CD14-positive monocyte (primary cell): Measurements from ENCODE around the gene ZSWIM9. TPM values are rescaled to one million over a fixed set of nuclear protein-coding genes. Genes with fewer than 3 reads are reported as not detected.
A peak's percentile ranks its signal among the peaks of the same experiment; 100 is the strongest.

Experiments used
- DNase-seq, 3 donors: peaks; one replicate each; pipeline ENCODE4 v3.0.0-alpha.2; 2011 to 2022
- H2AFZ ChIP-seq: 2 replicates; pipeline ENCODE4 v1.6.0; 2012; ENCODE audit warnings: mild to moderate bottlenecking, low read depth, low read length, inconsistent platforms; ENCODE audit not compliant: insufficient read depth, poor library complexity, severe bottlenecking
- H3K27ac ChIP-seq, 2 donors: 1 replicate in 1 of 2; 2 replicates in 1 of 2; pipeline ENCODE4 v1.5.1; 2012 to 2013; ENCODE audit warnings: low read length in 2 of 2, control low read depth in 1 of 2, inconsistent platforms in 1 of 2, low read depth in 1 of 2, mild to moderate bottlenecking in 1 of 2
- H3K27me3 ChIP-seq, 2 donors: one replicate each; pipeline versions ENCODE4 v1.6.0 to v1.6.1; 2011 to 2013; ENCODE audit warnings: low read length in 2 of 2; ENCODE audit not compliant: control insufficient read depth in 2 of 2, insufficient read depth in 2 of 2
- H3K36me3 ChIP-seq, 2 donors: replicated peaks in 1 of 2; 1 replicate in 1 of 2; 2 replicates in 1 of 2; pipeline versions ENCODE4 v1.5.1 to v1.6.1; 2012 to 2013; ENCODE audit warnings: low read length in 2 of 2, control low read depth in 1 of 2, inconsistent platforms in 1 of 2, mild to moderate bottlenecking in 1 of 2; ENCODE audit not compliant: insufficient read depth in 2 of 2, control insufficient read depth in 1 of 2
- H3K4me1 ChIP-seq, 2 donors: 1 replicate in 1 of 2; 2 replicates in 1 of 2; pipeline versions ENCODE4 v1.5.1 to v1.6.1; 2012 to 2013; ENCODE audit warnings: low read length in 2 of 2, control low read depth in 1 of 2, inconsistent platforms in 1 of 2, mild to moderate bottlenecking in 1 of 2, moderate library complexity in 1 of 2; ENCODE audit not compliant: insufficient read depth in 2 of 2, control insufficient read depth in 1 of 2
- H3K4me2 ChIP-seq: replicated peaks from 2 replicates; pipeline ENCODE3; 2012; ENCODE audit warnings: low read length, moderate library complexity, mild to moderate bottlenecking; ENCODE audit not compliant: poor library complexity, severe bottlenecking; ENCODE audit errors: extremely low read depth
- H3K4me3 ChIP-seq, 3 experiments: fragments of 200-600 bp in 1 of 3; sonication (generic) in 1 of 3; replicated peaks in 1 of 3; 1 replicate in 2 of 3; 2 replicates in 1 of 3; pipeline ENCODE4 v1.5.1; 2011 to 2013; ENCODE audit warnings: low read length in 3 of 3, mild to moderate bottlenecking in 3 of 3, control low read depth in 2 of 3, low read depth in 2 of 3, inconsistent platforms in 1 of 3, moderate library complexity in 1 of 3
- H3K79me2 ChIP-seq: 2 replicates; pipeline ENCODE4 v1.6.0; 2012; ENCODE audit warnings: mild to moderate bottlenecking, control low read depth, inconsistent platforms, low read length, moderate library complexity; ENCODE audit not compliant: insufficient read depth
- H3K9ac ChIP-seq: 2 replicates; pipeline ENCODE4 v1.6.0; 2017; ENCODE audit warnings: low read length, mild to moderate bottlenecking; ENCODE audit not compliant: insufficient read depth, poor library complexity, severe bottlenecking
- H3K9me3 ChIP-seq, 2 donors: replicated peaks in 1 of 2; 1 replicate in 1 of 2; 2 replicates in 1 of 2; pipeline versions ENCODE4 v1.5.1 to v1.6.1; 2012 to 2013; ENCODE audit warnings: low read length in 2 of 2, control low read depth in 1 of 2; ENCODE audit not compliant: control insufficient read depth in 1 of 2, insufficient read depth in 1 of 2
- H4K20me1 ChIP-seq: 2 replicates; pipeline ENCODE4 v1.6.0; 2012; ENCODE audit warnings: mild to moderate bottlenecking, low read length, control low read depth, moderate library complexity; ENCODE audit not compliant: insufficient read depth
- H3K27ac Mint-ChIP-seq, 7 donors: one replicate each; pipeline ENCODE4 v1.8.0; 2020; ENCODE audit warnings: mild to moderate bottlenecking in 7 of 7, mixed read lengths in 7 of 7, moderate library complexity in 6 of 7, inconsistent platforms in 2 of 7
- H3K27me3 Mint-ChIP-seq, 3 donors: one replicate each; pipeline ENCODE4 v1.8.0; 2021 to 2022; ENCODE audit warnings: low read depth in 3 of 3, mild to moderate bottlenecking in 3 of 3, mixed read lengths in 3 of 3, moderate library complexity in 3 of 3, inconsistent platforms in 1 of 3
- H3K36me3 Mint-ChIP-seq, 2 donors: one replicate each; pipeline ENCODE4 v1.8.0; 2020; ENCODE audit warnings: mixed read lengths in 2 of 2, inconsistent platforms in 1 of 2, mild to moderate bottlenecking in 1 of 2
- H3K4me1 Mint-ChIP-seq: one replicate; pipeline ENCODE4 v1.8.0; 2020; ENCODE audit warnings: mild to moderate bottlenecking, mixed read lengths
- H3K4me3 Mint-ChIP-seq, 2 donors: one replicate each; pipeline ENCODE4 v1.8.0; 2020; ENCODE audit warnings: mild to moderate bottlenecking in 2 of 2, mixed read lengths in 2 of 2, moderate library complexity in 1 of 2
- H3K9me3 Mint-ChIP-seq, 7 donors: one replicate each; pipeline ENCODE4 v1.8.0; 2020 to 2022; ENCODE audit warnings: mixed read lengths in 7 of 7, mild to moderate bottlenecking in 6 of 7, moderate library complexity in 6 of 7, inconsistent platforms in 2 of 7
- WGBS: methylation state at CpG from one replicate; pipeline ENCODE4 v1.1.5; 2013; ENCODE audit warnings: missing lambda C conversion rate; ENCODE audit not compliant: insufficient coverage; 5-methylcytosine and 5-hydroxymethylcytosine counted together
- intact Hi-C, 2 donors: fragments of 100-400 bp; cut with micrococcal nuclease; formaldehyde crosslinking; loops; one replicate each; pipeline versions ENCODE4 v1.15.0 to v1.15.1; 2023
- polyA plus RNA-seq, 3 donors: library from polyadenylated mRNA; depleted of rRNA in 1 of 3; unstranded in 2 of 3; stranded (reverse) in 1 of 3; fragments of 300-500 nt in 2 of 3; fragments of >200 nt in 1 of 3; fragmentation: Illumina TruSeq in 2 of 3; gene quantifications; 1 replicate in 2 of 3; 2 replicates in 1 of 3; pipeline ENCODE4 v1.2.3, GENCODE V29; 2012 to 2021
- TF ChIP-seq, protein P1 (sequence below): fragments of 200-600 bp; IDR thresholded peaks from one replicate; pipeline ENCODE4 v1.8.0; 2022; ENCODE audit warnings: antibody characterized with exemption, mild to moderate bottlenecking

ZSWIM9 gene
- polyA plus RNA-seq, 3 donors: 0.28 to 2.5 (median 0.97) TPM

- H3K4me3 ChIP-seq: no peak overlapping the region
- H3K9me3 ChIP-seq: no peaks in the 10 kb centered on the region
- WGBS: 6% methylated on average over 8 of the region's 10 CpGs
- peaks cover 13 to 48% of the 10 kb centered on the region in 2 donors for H3K36me3 ChIP-seq
- no peak overlapping the region for H3K9ac ChIP-seq
- H3K27ac ChIP-seq: no peak overlapping the region
- TF ChIP-seq, protein P1, sequence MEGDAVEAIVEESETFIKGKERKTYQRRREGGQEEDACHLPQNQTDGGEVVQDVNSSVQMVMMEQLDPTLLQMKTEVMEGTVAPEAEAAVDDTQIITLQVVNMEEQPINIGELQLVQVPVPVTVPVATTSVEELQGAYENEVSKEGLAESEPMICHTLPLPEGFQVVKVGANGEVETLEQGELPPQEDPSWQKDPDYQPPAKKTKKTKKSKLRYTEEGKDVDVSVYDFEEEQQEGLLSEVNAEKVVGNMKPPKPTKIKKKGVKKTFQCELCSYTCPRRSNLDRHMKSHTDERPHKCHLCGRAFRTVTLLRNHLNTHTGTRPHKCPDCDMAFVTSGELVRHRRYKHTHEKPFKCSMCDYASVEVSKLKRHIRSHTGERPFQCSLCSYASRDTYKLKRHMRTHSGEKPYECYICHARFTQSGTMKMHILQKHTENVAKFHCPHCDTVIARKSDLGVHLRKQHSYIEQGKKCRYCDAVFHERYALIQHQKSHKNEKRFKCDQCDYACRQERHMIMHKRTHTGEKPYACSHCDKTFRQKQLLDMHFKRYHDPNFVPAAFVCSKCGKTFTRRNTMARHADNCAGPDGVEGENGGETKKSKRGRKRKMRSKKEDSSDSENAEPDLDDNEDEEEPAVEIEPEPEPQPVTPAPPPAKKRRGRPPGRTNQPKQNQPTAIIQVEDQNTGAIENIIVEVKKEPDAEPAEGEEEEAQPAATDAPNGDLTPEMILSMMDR: no peak
- no peaks in the 10 kb centered on the region for H3K27me3 ChIP-seq
- Mint-ChIP-seq H3K27me3 (peaks cover 0 to 1% (median 0%) of the 10 kb centered on the region in 3 donors), H3K4me3 (no peak overlapping the region), H3K4me1 (peaks cover 9% of the 10 kb centered on the region), H3K9me3 (peaks cover 0 to 3% (median 0%) of the 10 kb centered on the region in 7 donors), H3K27ac (peak overlapping the region in 2 of 7 donors; percentile 35 to 86), H3K36me3 (peaks cover 51 to 75% of the 10 kb centered on the region in 2 donors)
- DNase-seq: peak in 1 of 3 donors; percentile 61
- no peak overlapping the region for H3K4me2 ChIP-seq
- intact Hi-C loops: no loop called here
- H3K4me1 ChIP-seq: peaks cover 0 to 7% of the 10 kb centered on the region in 2 donors
- H2AFZ ChIP-seq: no peak overlapping the region
- no peaks in the 10 kb centered on the region for H4K20me1 ChIP-seq
- H3K79me2 ChIP-seq: no peaks in the 10 kb centered on the region
These were observed 48.5 kb upstream of the ZSWIM9 start for GRCh38 chr19:48121909-48122371.

- Histone ChIP-seq H3K27ac (no peak overlapping the region), H3K9me3 (no peaks in the 10 kb centered on the region), H3K4me2 (no peak overlapping the region), H3K36me3 (peaks cover 13 to 53% of the 10 kb centered on the region in 2 donors), H4K20me1 (no peaks in the 10 kb centered on the region), H3K27me3 (no peaks in the 10 kb centered on the region), H3K4me3 (no peak overlapping the region), H2AFZ (no peak overlapping the region), H3K79me2 (no peaks in the 10 kb centered on the region), H3K9ac (no peak overlapping the region), H3K4me1 (peaks cover 0 to 7% of the 10 kb centered on the region in 2 donors)
- no peak overlapping the region for H3K4me3 Mint-ChIP-seq
- TF ChIP-seq, protein P1: no peak
- peaks cover 0 to 1% (median 0%) of the 10 kb centered on the region in 3 donors for H3K27me3 Mint-ChIP-seq
- no peak for DNase-seq
- H3K27ac Mint-ChIP-seq: peak overlapping the region in 2 of 7 donors; percentile 35 to 47
- WGBS: 55% methylated on average over 14 of the region's 14 CpGs
- H3K4me1 Mint-ChIP-seq: peaks cover 9% of the 10 kb centered on the region
- peaks cover 54 to 78% of the 10 kb centered on the region in 2 donors for H3K36me3 Mint-ChIP-seq
- intact Hi-C loops: no loop called here
- peaks cover 0 to 2% (median 0%) of the 10 kb centered on the region in 7 donors for H3K9me3 Mint-ChIP-seq
These were observed 48.1 kb upstream of the ZSWIM9 start for GRCh38 chr19:48122421-48122820.
